GM13976 (cell line): Measurements from ENCODE around the gene PWWP2B.

ENCODE experiments used
- DNase-seq: peaks from one replicate; pipeline ENCODE4 v3.0.0; 2012; ENCODE audit warnings: low spot score
- in situ Hi-C: fragments of 300-500 bp; cut with MboI; formaldehyde crosslinking; loops from one replicate; pipeline ENCODE4 v1.12.0; 2022; ENCODE audit warnings: low sequenced_read_pairs, mixed read lengths, inconsistent platforms; ENCODE audit not compliant: unreplicated experiment
- TF ChIP-seq, protein P1 (sequence below): IDR thresholded peaks from 2 replicates; pipeline ENCODE4 v1.5.1; 2012; ENCODE audit warnings: borderline replicate concordance, mild to moderate bottlenecking; ENCODE audit not compliant: insufficient read depth; ENCODE audit errors: extremely low read depth, missing control alignments, control extremely low read depth

The PWWP2B gene

DNA sequence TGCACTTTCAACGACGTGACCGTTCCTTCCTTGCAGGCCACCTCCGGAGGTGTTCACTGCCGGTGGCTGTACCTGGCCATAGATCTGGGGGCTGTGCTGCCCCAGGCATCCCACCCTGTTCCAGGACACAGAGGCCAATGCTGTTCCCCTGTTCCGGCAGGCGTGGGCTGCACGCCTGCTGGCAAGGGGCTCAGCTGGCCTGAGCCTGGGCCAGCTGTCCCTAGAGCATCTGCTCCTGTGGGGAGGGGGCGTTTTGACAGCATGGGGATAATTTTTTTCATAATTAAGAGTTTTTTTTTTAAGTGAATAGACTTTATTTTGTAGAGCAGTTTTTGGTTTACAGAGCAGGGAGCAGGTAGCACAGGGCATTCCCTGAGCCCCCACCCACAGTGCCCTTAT lies 28.8 kb downstream of the PWWP2B start:
- no peak for DNase-seq
- in situ Hi-C loops, result no loop called here
- TF ChIP-seq, protein P1, sequence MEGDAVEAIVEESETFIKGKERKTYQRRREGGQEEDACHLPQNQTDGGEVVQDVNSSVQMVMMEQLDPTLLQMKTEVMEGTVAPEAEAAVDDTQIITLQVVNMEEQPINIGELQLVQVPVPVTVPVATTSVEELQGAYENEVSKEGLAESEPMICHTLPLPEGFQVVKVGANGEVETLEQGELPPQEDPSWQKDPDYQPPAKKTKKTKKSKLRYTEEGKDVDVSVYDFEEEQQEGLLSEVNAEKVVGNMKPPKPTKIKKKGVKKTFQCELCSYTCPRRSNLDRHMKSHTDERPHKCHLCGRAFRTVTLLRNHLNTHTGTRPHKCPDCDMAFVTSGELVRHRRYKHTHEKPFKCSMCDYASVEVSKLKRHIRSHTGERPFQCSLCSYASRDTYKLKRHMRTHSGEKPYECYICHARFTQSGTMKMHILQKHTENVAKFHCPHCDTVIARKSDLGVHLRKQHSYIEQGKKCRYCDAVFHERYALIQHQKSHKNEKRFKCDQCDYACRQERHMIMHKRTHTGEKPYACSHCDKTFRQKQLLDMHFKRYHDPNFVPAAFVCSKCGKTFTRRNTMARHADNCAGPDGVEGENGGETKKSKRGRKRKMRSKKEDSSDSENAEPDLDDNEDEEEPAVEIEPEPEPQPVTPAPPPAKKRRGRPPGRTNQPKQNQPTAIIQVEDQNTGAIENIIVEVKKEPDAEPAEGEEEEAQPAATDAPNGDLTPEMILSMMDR, result no peak

DNA sequence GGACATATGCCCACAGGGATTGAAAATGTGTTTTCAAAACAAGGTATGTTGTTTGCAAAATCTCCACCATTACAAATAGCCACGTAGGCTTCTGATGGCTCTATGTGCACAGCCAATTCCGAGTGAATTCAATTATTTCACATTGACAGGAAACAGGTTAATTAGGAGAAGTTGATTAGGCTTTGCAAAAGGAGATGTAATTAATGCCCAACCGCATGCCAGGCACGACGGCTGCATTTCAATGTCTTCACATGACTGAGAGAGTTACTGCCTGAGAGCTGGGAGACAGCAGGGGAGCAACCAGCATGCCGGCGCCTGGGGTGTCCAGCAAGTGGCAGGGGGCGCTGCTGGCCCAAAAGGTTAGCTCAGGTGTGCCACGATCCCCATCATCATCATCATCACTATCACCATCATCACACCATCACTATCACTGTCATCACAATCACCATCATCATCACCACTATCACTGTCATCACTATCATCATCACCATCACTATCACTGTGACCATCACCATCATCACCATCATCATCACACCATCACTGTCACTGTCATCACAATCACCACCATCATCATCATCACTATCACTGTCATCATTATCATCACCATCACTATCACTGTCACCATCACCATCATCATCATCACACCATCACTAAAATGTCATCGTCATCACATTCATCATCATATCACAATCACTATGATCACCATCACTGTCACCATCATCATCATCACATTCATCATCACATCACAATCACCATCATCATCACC lies 30.2 kb downstream of the PWWP2B start:
- DNase-seq, result no peak
- in situ Hi-C loops, result no loop called here

DNA sequence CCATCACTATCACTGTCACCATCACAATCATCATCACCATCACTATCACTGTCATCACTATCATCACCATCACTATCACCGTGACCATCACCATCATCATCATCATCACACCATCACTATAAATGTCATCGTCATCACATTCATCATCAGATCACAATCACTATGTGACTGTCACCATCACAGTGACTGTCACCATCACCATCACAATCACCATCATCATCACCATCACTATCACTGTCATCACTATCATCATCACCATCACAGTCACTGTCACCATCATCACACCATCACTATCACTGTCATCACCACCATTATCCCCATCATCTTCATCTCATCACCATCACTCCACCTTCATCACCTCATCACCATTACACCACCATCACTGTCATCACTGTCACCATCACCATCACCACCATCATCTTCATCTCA lies 31.0 kb downstream of the PWWP2B start:
- in situ Hi-C loops, result no loop called here
- TF ChIP-seq, protein P1, result no peak
- DNase-seq, result no peak

More for the DNA sequence above, 30.2 kb downstream of the PWWP2B start:
- TF ChIP-seq, protein P1, result no peak

DNA sequence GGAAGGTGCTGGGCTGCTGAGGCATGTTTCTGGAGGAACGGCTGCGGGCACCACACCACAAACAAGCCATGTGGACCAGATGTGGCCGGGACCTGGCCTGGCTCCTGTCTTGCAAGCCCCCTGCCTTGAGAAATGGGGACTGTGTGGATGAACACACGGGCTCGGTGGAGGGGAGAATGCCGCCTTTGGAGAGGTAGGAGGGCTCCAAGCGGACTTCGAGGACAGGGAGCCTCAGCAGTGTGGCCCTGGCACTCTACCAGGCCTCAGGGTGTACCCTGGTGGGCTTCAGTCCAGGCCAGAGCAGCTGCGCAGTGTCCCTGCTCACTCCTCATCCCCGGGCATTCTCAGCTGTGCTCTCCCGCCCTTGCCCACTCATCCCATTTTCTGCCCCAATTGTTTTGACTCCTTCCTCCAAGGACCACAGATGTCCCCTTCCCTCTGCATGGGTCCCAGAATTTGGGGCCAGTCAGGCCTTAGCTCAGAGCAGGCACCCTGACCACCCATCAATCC lies 31.5 kb downstream of the PWWP2B start:
- TF ChIP-seq, protein P1, result no peak
- DNase-seq, result no peak
- in situ Hi-C loops, result no loop called here

DNA sequence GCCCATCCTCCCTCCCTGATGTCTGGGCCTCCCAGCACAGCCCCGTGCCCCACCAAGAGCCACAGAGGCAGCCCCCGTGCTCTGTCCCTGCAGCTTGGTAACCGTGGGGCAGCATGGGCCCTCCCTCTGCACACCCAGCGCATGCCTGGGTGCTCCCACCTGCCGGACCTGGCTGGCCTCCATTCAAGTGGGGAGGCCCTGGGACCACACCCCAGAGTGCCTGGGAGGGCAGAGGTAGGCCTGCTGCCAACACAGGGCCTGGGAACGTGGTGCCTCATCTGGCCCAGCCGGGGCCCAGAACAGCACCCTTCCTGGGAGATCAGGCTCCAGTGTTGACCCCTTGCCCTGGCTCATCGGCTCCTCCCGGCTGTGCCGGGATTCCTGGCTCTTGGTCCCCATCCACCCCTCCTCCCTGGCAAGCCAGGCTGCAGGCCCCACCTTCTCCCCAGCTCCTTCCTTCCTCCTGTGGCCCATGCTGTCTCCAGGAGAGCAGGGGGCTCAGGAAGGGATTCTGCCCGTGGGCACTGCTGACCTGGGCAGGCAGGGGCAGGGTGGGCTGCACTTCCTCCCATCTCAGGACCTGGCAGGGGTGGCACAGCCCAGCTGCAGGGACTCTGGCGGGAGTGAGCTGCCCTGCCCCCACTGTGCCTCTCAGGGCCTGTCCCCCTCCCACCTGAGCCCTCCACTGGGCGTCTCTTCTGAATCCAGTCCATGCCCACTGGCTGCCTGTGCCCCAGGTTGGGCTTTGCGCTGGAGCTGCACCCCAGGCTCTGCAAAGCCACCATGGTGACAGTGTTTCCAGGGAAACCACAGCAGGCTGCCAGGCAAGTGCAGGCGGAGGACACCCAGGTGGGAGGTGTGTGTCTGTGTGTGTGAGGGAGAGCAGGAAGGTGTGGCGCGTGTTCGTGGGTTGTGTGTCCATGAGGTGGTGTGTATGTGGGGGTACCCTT lies 32.6 kb downstream of the PWWP2B start:
- TF ChIP-seq, protein P1, result no peak
- no peak for DNase-seq
- in situ Hi-C loops, result no loop called here

DNA sequence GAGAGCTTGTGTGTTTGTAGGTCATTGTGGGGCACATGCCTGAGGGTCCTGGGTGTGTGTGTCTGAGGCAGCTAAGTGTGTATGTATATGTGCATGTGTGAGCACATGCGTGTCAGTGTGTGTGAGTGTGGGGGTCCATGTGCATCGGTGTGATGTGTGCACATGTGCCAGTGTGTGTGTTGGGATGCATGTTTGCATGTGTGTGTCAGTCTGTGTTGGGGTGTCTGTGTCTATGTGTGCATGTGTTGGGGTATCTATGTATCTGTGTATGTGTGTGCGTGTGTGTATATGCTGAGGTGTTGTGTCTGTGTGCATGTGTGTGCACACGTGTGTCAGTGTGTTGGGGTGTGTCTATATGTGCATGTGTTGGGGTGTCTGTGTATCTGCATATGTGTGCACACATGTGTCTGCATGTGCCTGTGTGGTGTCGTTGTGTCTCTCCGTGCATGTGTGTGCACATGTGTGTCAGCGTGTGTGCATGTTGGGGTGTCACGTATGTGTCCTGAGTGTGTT lies 33.3 kb downstream of the PWWP2B start:
- DNase-seq, result no peak
- TF ChIP-seq, protein P1, result no peak
- in situ Hi-C loops, result no loop called here
